Endothelial cell of umbilical vein (primary cell): ENCODE results near the gene PTTG1IP2. TPM values are rescaled to one million over a fixed set of nuclear protein-coding genes. Genes with fewer than 3 reads are reported as not detected.

ENCODE experiments used
- BruUV-seq: library from RNA; stranded (reverse); fragments of 400-500 nt; replicated peaks from 2 replicates; lab custom pipeline; 2021; lab: Mats Ljungman, UMichigan
- CTCF ChIA-PET: fragments of 300-600, 350-600 bp; sonication (Branson Sonifier 250); formaldehyde crosslinking; loops from one replicate; lab custom pipeline; 2021; ENCODE audit warnings: antibody characterized with exemption, inconsistent platforms; lab: Charles Lee
- POLR2A ChIA-PET: fragments of 300-600, 350-600 bp; sonication (Branson Sonifier 250); formaldehyde crosslinking; loops from one replicate; lab custom pipeline; 2021; ENCODE audit warnings: antibody characterized with exemption, inconsistent platforms; lab: Charles Lee
- DNase-seq: peaks from one replicate; pipeline ENCODE4 v3.0.0-alpha.2; 2011; ENCODE audit warnings: low read depth, low spot score
- FAIRE-seq: peaks from 2 replicates; lab custom pipeline; 2011; peaks lifted over from hg19 to GRCh38; lab: Jason Lieb, UNC
- H2AFZ ChIP-seq: 2 replicates; pipeline ENCODE4 v1.6.0; 2012; ENCODE audit warnings: low read depth, low read length, control low read depth, inconsistent platforms
- H3K27ac ChIP-seq: 2 replicates; pipeline ENCODE4 v1.5.1; 2011; ENCODE audit warnings: low read depth, mild to moderate bottlenecking, control low read depth, low read length, moderate library complexity; ENCODE audit not compliant: insufficient read depth
- H3K27me3 ChIP-seq, 2 experiments: 2 replicates each; pipeline versions ENCODE4 v1.6.0 to v1.6.1; 2011; ENCODE audit warnings: low read length in 2 of 2, mixed read lengths in 1 of 2; ENCODE audit not compliant: control insufficient read depth in 2 of 2, insufficient read depth in 2 of 2
- H3K36me3 ChIP-seq, 2 experiments: 2 replicates in 1 of 2; 3 replicates in 1 of 2; pipeline ENCODE4 v1.5.1; 2011; ENCODE audit warnings: low read length in 2 of 2, mild to moderate bottlenecking in 1 of 2, moderate library complexity in 1 of 2; ENCODE audit not compliant: control insufficient read depth in 2 of 2, insufficient read depth in 2 of 2; ENCODE audit errors: extremely low read depth in 1 of 2
- H3K4me1 ChIP-seq: 3 replicates; pipeline ENCODE4 v1.5.1; 2011; ENCODE audit warnings: mild to moderate bottlenecking, low read length; ENCODE audit not compliant: control insufficient read depth, insufficient read depth; ENCODE audit errors: extremely low read depth
- H3K4me2 ChIP-seq: 2 replicates; pipeline ENCODE4 v1.6.1; 2011; ENCODE audit warnings: low read length, control low read depth, mixed read lengths; ENCODE audit not compliant: insufficient read depth
- H3K4me3 ChIP-seq, 3 experiments: fragments of 200-600 bp in 1 of 3; sonication (generic), shearing (Covaris generic) in 1 of 3; replicated peaks in 1 of 3; 2 replicates each; pipeline ENCODE4 v1.5.1; 2011 to 2016; ENCODE audit warnings: control low read depth in 3 of 3, low read length in 3 of 3, mild to moderate bottlenecking in 2 of 3, inconsistent platforms in 1 of 3, low read depth in 1 of 3, moderate library complexity in 1 of 3; ENCODE audit not compliant: insufficient read depth in 1 of 3
- H3K79me2 ChIP-seq: 2 replicates; pipeline ENCODE4 v1.6.0; 2012; ENCODE audit warnings: low read length, inconsistent platforms; ENCODE audit not compliant: control insufficient read depth, insufficient read depth
- H3K9ac ChIP-seq: replicated peaks from 2 replicates; pipeline ENCODE3; 2011; ENCODE audit warnings: low read length, control low read depth; ENCODE audit not compliant: insufficient read depth; ENCODE audit errors: extremely low read depth
- H3K9me1 ChIP-seq: replicated peaks from 3 replicates; pipeline ENCODE4 v1.6.0; 2011; ENCODE audit warnings: mild to moderate bottlenecking, low read length; ENCODE audit not compliant: control insufficient read depth, insufficient read depth; ENCODE audit errors: extremely low read depth
- H3K9me3 ChIP-seq: replicated peaks from 2 replicates; pipeline ENCODE4 v1.5.1; 2012; ENCODE audit warnings: low read length, inconsistent platforms; ENCODE audit not compliant: control insufficient read depth, insufficient read depth
- H4K20me1 ChIP-seq: replicated peaks from 2 replicates; pipeline ENCODE3; 2011; ENCODE audit warnings: mild to moderate bottlenecking, low read length; ENCODE audit not compliant: control insufficient read depth, insufficient read depth; ENCODE audit errors: extremely low read depth
- CTCF ChIP-seq, 2 donors: IDR thresholded peaks; 1 replicate in 1 of 2; 2 replicates in 1 of 2; pipeline ENCODE4 v1.5.1; 2011; ENCODE audit warnings: low read length in 2 of 2, mild to moderate bottlenecking in 2 of 2, moderate library complexity in 2 of 2, control low read depth in 1 of 2, inconsistent platforms in 1 of 2, low read depth in 1 of 2; ENCODE audit not compliant: insufficient read depth in 1 of 2; ENCODE audit errors: extremely low read depth in 1 of 2
- EZH2 ChIP-seq: IDR thresholded peaks from 2 replicates; pipeline ENCODE4 v1.6.1; 2012; ENCODE audit warnings: borderline replicate concordance, low read depth, mild to moderate bottlenecking, moderate library complexity, low read length, inconsistent platforms; ENCODE audit not compliant: severe bottlenecking
- FOS ChIP-seq: IDR thresholded peaks from 2 replicates; pipeline ENCODE4 v1.6.1; 2011; ENCODE audit warnings: mild to moderate bottlenecking, low read length, moderate library complexity, borderline replicate concordance; ENCODE audit not compliant: insufficient read depth
- GATA2 ChIP-seq: IDR thresholded peaks from 2 replicates; pipeline ENCODE4 v1.7.0; 2011; ENCODE audit warnings: low read depth, mild to moderate bottlenecking, moderate library complexity, mixed read lengths, low read length; ENCODE audit not compliant: insufficient read length, insufficient read depth
- JUN ChIP-seq: IDR thresholded peaks from 2 replicates; pipeline ENCODE4 v1.6.1; 2011; ENCODE audit warnings: borderline replicate concordance, low read depth; ENCODE audit not compliant: insufficient read length, insufficient read depth
- MYC ChIP-seq: IDR thresholded peaks from one replicate; pipeline ENCODE4 v1.6.1; 2011; ENCODE audit warnings: mild to moderate bottlenecking, low read depth, low read length
- POLR2A ChIP-seq: IDR thresholded peaks from 2 replicates; pipeline ENCODE4 v1.6.1; 2012; ENCODE audit warnings: low read depth, mild to moderate bottlenecking, control low read depth, low read length
- POLR2AphosphoS5 ChIP-seq: IDR thresholded peaks from 2 replicates; pipeline ENCODE4 v1.6.1; 2012; ENCODE audit warnings: low read depth, mild to moderate bottlenecking, control low read depth, low read length, moderate library complexity; ENCODE audit not compliant: insufficient read depth
- dilution Hi-C: fragments of 300-500 bp; cut with MboI; formaldehyde crosslinking; loops from one replicate; pipeline ENCODE4 v1.15.0; 2019; ENCODE audit warnings: low sequenced_read_pairs; ENCODE audit not compliant: extremely low pct_ligation_motif_present
- intact Hi-C: fragments of 100-400 bp; cut with micrococcal nuclease; formaldehyde crosslinking; loops from one replicate; pipeline ENCODE4 v1.10.0; 2022
- polyA plus RNA-seq, 4 experiments: library from polyadenylated mRNA; depleted of rRNA in 3 of 4; stranded (reverse) in 3 of 4; unstranded in 1 of 4; fragments of >200 nt; gene quantifications; 2 replicates each; pipeline versions ENCODE4 v1.2.1 to v1.2.3, GENCODE V29; 2011 to 2012; ENCODE audit warnings: missing spikeins in 1 of 4
- total RNA-seq: library from RNA; stranded (reverse); gene quantifications from 2 replicates; pipeline ENCODE4 v1.2.3, GENCODE V29; 2021
- TF ChIP-seq, protein P1 (sequence below): IDR thresholded peaks from 2 replicates; pipeline ENCODE4 v1.6.1; 2011; ENCODE audit not compliant: insufficient read depth, insufficient read length

Gene PTTG1IP2
- total and polyA plus RNA-seq, 2 donors (not counting 3 experiments of a cell fraction or from before 2014, with no cell fraction given): not detected

DNA sequence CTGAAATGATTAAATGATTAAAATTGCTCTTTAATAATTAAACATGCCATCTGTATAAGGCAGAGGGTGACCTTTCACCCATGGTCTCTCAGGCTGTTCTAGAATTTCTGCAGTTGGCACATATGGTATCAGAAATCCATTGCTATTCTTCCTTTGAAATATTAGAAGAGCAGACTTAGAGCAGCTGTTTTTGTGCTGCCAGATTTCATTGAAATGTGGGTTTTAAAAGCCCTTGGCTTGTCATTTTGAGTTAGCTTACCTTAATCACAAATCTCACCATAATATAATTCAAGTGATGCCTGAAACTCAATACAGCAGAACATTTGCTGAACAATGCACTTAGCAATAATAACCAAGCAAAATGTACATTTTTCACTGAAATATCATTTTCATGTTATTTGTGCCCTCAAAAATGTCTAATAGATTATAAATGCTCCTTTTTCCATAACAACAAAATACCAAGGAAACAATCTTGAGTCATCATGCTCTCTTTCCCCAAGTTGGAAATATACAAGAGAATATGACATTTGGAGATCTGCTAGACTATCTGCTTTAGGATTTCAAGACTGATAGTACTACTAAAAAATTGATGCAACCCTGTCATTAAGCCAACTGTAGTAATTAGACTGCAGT, 16.1 kb upstream of the PTTG1IP2 start:
- TF ChIP-seq MYC: no peak
- TF ChIP-seq EZH2: no peak
- no peak for TF ChIP-seq JUN
- no peak for TF ChIP-seq CTCF (IDR thresholded peaks at IDR 0.05; ENCODE audit: extremely low read depth in 1 of 2, insufficient read depth in 1 of 2, low read depth in 1 of 2, low read length in 2 of 2)
- TF ChIP-seq FOS: no peak
- TF ChIP-seq POLR2AphosphoS5: no peak
- TF ChIP-seq POLR2A: no peak
- TF ChIP-seq, protein P1, sequence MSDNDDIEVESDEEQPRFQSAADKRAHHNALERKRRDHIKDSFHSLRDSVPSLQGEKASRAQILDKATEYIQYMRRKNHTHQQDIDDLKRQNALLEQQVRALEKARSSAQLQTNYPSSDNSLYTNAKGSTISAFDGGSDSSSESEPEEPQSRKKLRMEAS: no peak
- no peak for TF ChIP-seq GATA2
- Histone ChIP-seq H3K9me1 (no peaks in the 10 kb centered on the region), H3K4me1 (no peaks in the 10 kb centered on the region), H2AFZ (no peak overlapping the region), H3K9ac (no peak overlapping the region), H3K27me3 (no peaks in the 10 kb centered on the region), H3K9me3 (no peaks in the 10 kb centered on the region), H3K4me2 (no peak overlapping the region), H3K36me3 (no peaks in the 10 kb centered on the region), H4K20me1 (no peaks in the 10 kb centered on the region), H3K79me2 (no peaks in the 10 kb centered on the region), H3K27ac (no peak overlapping the region), H3K4me3 (no peak overlapping the region)
- FAIRE-seq (no peak), DNase-seq (no peak)
- ChIA-PET CTCF (interaction anchor here (0.9 to 1.9 kb wide), 3 partner anchors 55 to 581 kb away, joined by 3 to 12 read pairs (median 5); no protein-coding TSS in a partner anchor), POLR2A (no interaction called here)
- dilution Hi-C loops: no loop called here
- intact Hi-C loops: loop anchor here (10.0 kb wide), 2 partner anchors 141 to 301 kb away; partner anchors contain the start of gene CDK14
- no TSS peak for BruUV-seq
